ENCODE data around the gene TREML4. TPM values are rescaled to one million over a fixed set of nuclear protein-coding genes. Genes with fewer than 3 reads are reported as not detected.

TREML4 gene
- total RNA-seq, 4 donors from 2014 or later, result not detected

DNA sequence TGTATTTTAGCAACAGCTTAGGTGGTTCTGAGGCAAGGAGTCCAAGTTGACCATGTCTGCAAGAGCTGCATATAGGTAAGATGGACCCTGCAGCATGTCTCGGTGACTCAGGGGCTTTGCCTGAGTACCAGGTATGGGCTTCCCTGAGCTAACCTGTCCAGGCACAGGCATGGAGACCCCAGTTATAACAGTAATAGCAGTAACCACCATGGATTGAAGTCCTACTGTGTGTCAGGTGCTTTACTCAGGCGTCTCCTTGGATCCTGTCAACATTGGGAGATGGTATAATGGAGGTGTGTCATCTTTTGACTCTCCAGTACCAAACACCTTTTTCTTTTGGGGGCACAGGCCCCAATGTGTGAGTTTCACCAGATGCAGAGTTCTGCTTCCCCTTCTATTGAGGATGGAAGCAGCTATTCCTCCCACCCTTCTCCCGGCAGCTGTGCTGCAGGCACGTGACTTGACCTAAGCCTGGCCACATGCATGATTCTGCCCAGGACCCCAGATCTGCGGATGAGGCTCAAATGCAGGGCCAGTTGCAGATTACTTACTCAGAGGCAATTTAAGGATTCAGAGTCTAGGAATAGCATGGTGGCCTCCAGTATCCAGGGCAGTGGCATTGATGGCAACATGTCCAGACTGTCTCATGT is 44.6 kb downstream of the TREML4 start:
- TF ChIP-seq, protein P1, sequence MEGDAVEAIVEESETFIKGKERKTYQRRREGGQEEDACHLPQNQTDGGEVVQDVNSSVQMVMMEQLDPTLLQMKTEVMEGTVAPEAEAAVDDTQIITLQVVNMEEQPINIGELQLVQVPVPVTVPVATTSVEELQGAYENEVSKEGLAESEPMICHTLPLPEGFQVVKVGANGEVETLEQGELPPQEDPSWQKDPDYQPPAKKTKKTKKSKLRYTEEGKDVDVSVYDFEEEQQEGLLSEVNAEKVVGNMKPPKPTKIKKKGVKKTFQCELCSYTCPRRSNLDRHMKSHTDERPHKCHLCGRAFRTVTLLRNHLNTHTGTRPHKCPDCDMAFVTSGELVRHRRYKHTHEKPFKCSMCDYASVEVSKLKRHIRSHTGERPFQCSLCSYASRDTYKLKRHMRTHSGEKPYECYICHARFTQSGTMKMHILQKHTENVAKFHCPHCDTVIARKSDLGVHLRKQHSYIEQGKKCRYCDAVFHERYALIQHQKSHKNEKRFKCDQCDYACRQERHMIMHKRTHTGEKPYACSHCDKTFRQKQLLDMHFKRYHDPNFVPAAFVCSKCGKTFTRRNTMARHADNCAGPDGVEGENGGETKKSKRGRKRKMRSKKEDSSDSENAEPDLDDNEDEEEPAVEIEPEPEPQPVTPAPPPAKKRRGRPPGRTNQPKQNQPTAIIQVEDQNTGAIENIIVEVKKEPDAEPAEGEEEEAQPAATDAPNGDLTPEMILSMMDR (IDR thresholded peaks at IDR 0.05), result no peak
- ATAC-seq (ENCODE audit: low FRiP score) (no peak), DNase-seq (ENCODE audit: low spot score) (no peak)

DNA sequence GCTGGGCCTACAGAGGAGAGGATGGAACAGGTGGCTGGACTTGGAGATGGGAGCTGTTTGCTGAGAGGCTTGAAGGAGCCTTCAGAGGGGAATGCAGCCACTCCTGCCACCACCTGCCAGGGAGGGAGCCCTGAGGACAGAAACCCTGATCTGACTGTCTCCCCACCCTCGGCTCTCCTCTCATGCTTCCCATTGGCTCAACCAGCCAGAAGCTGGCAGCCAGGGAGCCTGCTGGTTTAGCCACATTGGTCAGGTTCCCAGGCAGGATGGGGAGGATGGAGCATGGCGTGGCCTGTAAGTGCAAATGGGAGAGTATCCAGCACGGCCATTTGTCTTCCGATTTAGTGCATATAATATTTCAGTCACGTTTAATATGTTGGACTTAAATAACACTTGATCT is 45.6 kb downstream of the TREML4 start:
- no peak for ATAC-seq (ENCODE audit: low FRiP score)
- DNase-seq (ENCODE audit: low spot score), result no peak
- TF ChIP-seq, protein P1 (IDR thresholded peaks at IDR 0.05), result no peak

DNA sequence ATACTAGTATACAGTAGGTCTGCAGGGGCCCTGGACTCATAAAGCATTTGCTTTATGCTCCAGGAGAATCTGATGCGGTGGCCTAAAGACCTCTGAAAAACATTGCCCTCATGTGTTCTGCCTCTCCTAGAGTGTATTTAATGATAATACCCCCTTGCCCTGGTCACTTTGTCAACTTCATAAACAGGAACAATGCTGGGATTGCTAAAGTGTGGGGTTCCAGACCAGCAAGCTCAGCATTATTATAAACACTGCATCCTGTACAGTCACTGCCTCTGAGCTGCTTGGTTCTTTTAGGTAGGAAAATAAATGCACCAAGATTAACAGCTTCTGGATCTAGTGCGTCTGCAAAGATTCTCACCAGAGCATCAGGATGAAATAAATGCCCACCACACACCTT is 46.1 kb downstream of the TREML4 start:
- TF ChIP-seq, protein P1 (IDR thresholded peaks at IDR 0.05), result no peak
- DNase-seq (ENCODE audit: low spot score) (no peak), ATAC-seq (ENCODE audit: low FRiP score) (no peak)

DNA sequence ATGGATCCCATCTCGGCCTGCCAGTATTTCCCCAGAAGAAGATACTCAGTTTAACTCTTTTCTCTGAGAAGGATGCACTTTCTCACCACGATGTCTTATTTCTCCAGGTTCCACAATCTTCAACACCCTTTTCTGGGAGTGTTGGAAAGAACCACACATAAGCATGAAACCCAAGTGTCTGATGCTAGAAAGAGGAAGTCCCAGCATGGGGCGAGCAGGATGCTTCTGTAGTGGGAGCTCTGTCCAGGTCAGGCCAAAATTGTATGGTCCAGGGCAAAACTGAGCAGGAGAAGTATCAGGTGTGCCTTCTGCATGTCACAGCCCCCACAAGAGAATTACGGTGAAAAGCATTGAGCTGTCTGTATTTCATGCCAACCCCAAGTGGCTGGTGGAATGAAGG is 47.3 kb downstream of the TREML4 start:
- ATAC-seq (ENCODE audit: low FRiP score) (no peak), DNase-seq (ENCODE audit: low spot score) (no peak)
- TF ChIP-seq, protein P1 (IDR thresholded peaks at IDR 0.05), result no peak

DNA sequence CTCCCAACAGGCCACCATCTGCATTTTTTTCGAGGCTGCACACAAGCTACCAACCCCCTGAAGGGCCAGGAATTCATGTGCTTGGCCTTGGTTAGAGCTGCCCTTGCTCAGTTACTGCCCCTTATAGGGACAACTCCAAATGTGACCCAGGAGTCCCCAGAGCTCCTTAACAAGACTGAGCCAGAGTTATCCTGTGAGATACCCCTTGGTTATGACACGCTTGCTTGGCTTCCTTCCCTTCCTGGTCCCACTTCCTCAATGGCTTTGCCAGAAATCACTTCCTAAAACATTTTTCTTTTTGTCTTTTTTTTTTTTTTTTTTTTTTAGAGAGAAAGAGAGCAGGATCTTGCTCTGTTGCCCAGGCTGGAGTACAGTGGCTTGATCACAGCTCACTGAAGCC is 49.5 kb downstream of the TREML4 start:
- DNase-seq (ENCODE audit: low spot score), result no peak
- no peak for ATAC-seq (ENCODE audit: low FRiP score)
- TF ChIP-seq, protein P1 (IDR thresholded peaks at IDR 0.05), result no peak

DNA sequence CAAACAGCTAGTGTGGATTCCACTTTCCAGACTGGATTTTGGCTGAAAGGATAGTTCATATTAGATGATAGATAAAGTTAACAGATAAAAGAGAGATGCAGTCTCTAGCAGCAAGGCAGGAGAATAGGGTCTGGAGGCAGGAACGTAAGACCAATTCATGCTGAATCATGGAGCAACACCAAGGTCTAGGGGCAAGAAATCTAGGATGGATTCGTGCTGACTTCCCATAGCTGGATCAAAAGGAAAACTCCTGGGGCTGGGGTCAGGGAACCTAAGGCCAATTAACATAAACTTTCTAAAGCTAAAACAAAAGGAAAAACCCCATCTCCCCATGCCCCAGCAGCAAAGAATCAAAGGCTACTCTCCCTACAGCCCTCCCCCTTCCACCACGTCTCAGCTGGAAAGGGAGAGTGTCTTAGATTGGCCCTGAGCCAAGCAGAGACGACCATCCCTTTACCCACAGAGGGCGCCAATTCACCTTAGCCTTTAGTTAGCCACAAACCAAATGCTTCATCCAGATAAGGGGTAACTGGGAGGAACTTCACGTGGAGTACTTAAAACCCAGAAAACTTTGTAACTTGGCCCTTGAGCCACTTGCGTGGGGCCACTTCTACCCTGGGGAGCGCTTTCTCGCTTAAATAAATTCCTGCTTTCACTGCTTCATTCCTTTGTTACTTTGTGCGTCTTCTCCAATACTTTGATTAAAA is 50.7 kb downstream of the TREML4 start:
- TF ChIP-seq, protein P1 (IDR thresholded peaks at IDR 0.05), result no peak
- ATAC-seq (ENCODE audit: low FRiP score), result no peak
- peak; percentile 32 for DNase-seq (ENCODE audit: low spot score)
